ENCODE data around the gene CLEC12A. TPM values are rescaled to one million over a fixed set of nuclear protein-coding genes. Genes with fewer than 3 reads are reported as not detected.

CLEC12A gene
- polyA plus RNA-seq, 3 donors = 356 to 441 (median 412) TPM

DNA sequence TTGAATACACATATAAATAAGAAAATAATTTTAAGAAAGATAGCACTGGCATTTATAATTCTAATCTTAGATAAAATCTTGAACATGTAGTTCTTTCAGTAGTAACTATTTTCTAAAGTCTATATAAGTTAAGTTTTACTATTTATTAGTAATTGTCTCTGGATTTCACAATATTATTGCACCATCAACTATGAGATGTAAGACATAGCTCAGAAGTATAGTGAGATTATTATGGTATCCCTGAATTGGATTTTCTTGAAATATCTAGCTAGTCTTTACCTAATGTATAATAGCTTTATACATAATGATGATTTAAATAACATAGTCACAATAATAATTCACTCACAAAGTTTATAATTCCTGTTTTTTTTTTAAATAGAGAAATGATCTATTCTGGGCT lies 6.7 kb downstream of the CLEC12A start:
- Mint-ChIP-seq H3K4me3 (peak overlapping the region in 1 of 2 donors; percentile 36), H3K4me1 (peaks cover 73% of the 10 kb centered on the region), H3K9me3 (peaks cover 0 to 19% (median 7%) of the 10 kb centered on the region in 7 donors), H3K27ac (peak overlapping the region in 5 of 7 donors; percentile 53 to 77 (median 67)), H3K27me3 (ENCODE audit: low read depth in 3 of 3) (no peaks in the 10 kb centered on the region), H3K36me3 (peaks cover 87 to 92% of the 10 kb centered on the region in 2 donors)
- peak; percentile 25 to 75 (median 58) for DNase-seq
- H3K27me3 ChIP-seq (ENCODE audit: control insufficient read depth in 2 of 2, insufficient read depth in 2 of 2, low read length in 2 of 2) = no peaks in the 10 kb centered on the region
- H3K4me3 ChIP-seq (replicated peaks in 1 of 3; ENCODE audit: low read depth in 2 of 3, low read length in 3 of 3) = peak overlapping the region in 2 of 3 experiments; percentile 4 to 98
- peaks cover 58 to 79% of the 10 kb centered on the region in 2 donors for H3K4me1 ChIP-seq (ENCODE audit: control insufficient read depth in 1 of 2, insufficient read depth in 2 of 2, low read length in 2 of 2)
- peak overlapping the region in 1 of 2 donors; percentile 34 for H3K27ac ChIP-seq (ENCODE audit: low read depth in 1 of 2, low read length in 2 of 2)
- peak overlapping the region; percentile 72 for H3K4me2 ChIP-seq (replicated peaks; ENCODE audit: extremely low read depth, low read length, poor library complexity, severe bottlenecking)
- TF ChIP-seq CTCF (IDR thresholded peaks at IDR 0.05) = no peak
- intact Hi-C loops (cut with micrococcal nuclease) = loop anchor here (5.0 to 10.0 kb wide), 3 partner anchors 36 to 49 kb away; no protein-coding TSS in a partner anchor
- no peak overlapping the region for H3K9ac ChIP-seq (ENCODE audit: insufficient read depth, low read length, poor library complexity, severe bottlenecking)
- H3K9me3 ChIP-seq (replicated peaks in 1 of 2; ENCODE audit: control insufficient read depth in 1 of 2, insufficient read depth in 1 of 2, low read length in 2 of 2) = peaks cover 0 to 9% of the 10 kb centered on the region in 2 donors
- H3K36me3 ChIP-seq (replicated peaks in 1 of 2; ENCODE audit: control insufficient read depth in 1 of 2, insufficient read depth in 2 of 2, low read length in 2 of 2) = peaks cover 41 to 73% of the 10 kb centered on the region in 2 donors
- peaks cover 99% of the 10 kb centered on the region for H4K20me1 ChIP-seq (ENCODE audit: insufficient read depth, low read length)
- no peak overlapping the region for H2AFZ ChIP-seq (ENCODE audit: insufficient read depth, low read depth, low read length, poor library complexity, severe bottlenecking)
- peaks cover 100% of the 10 kb centered on the region for H3K79me2 ChIP-seq (ENCODE audit: insufficient read depth, low read length)

DNA sequence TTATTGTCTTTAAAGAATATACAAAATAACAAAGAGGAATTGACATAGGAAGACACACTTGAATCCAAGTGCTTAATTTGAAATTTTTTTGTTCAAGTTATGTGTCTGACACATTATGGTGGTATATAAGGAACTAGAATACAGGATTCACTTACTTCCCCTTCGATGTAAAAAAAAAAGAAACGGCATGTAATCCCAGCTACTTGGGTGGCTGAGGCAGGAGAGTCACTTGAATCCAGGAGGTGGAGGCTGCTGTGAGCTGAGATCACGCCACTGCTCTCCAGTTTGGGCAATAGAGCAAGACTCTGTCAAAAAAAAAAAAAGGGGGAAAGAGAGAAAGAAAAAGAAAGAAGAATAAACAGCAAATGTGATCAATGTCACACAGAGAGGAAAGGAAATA lies 8.9 kb downstream of the CLEC12A start:
- H3K36me3 Mint-ChIP-seq = peaks cover 84 to 93% of the 10 kb centered on the region in 2 donors
- H3K4me2 ChIP-seq (replicated peaks; ENCODE audit: extremely low read depth, low read length, poor library complexity, severe bottlenecking) = no peak overlapping the region
- H3K4me1 Mint-ChIP-seq = peaks cover 55% of the 10 kb centered on the region

More for the DNA sequence above, 8.9 kb downstream of the CLEC12A start:
- Histone ChIP-seq H3K4me1 (ENCODE audit: control insufficient read depth in 1 of 2, insufficient read depth in 2 of 2, low read length in 2 of 2) (peaks cover 46 to 61% of the 10 kb centered on the region in 2 donors), H3K4me3 (replicated peaks in 1 of 3; ENCODE audit: low read depth in 2 of 3, low read length in 3 of 3) (no peak overlapping the region), H3K27ac (ENCODE audit: low read depth in 1 of 2, low read length in 2 of 2) (peak overlapping the region; percentile 32 to 67), H3K9me3 (replicated peaks in 1 of 2; ENCODE audit: control insufficient read depth in 1 of 2, insufficient read depth in 1 of 2, low read length in 2 of 2) (peaks cover 0 to 9% of the 10 kb centered on the region in 2 donors), H3K36me3 (replicated peaks in 1 of 2; ENCODE audit: control insufficient read depth in 1 of 2, insufficient read depth in 2 of 2, low read length in 2 of 2) (peaks cover 63 to 89% of the 10 kb centered on the region in 2 donors), H3K79me2 (ENCODE audit: insufficient read depth, low read length) (peaks cover 97% of the 10 kb centered on the region), H2AFZ (ENCODE audit: insufficient read depth, low read depth, low read length, poor library complexity, severe bottlenecking) (no peak overlapping the region), H3K27me3 (ENCODE audit: control insufficient read depth in 2 of 2, insufficient read depth in 2 of 2, low read length in 2 of 2) (no peaks in the 10 kb centered on the region), H4K20me1 (ENCODE audit: insufficient read depth, low read length) (peaks cover 99% of the 10 kb centered on the region), H3K9ac (ENCODE audit: insufficient read depth, low read length, poor library complexity, severe bottlenecking) (no peak overlapping the region)
- intact Hi-C loops (cut with micrococcal nuclease) = no loop called here
- DNase-seq = peak in 2 of 3 donors; percentile 27 to 69
- Mint-ChIP-seq H3K9me3 (peaks cover 0 to 17% (median 6%) of the 10 kb centered on the region in 7 donors), H3K27me3 (ENCODE audit: low read depth in 3 of 3) (no peaks in the 10 kb centered on the region), H3K4me3 (no peak overlapping the region), H3K27ac (peak overlapping the region; percentile 66 to 92 (median 80))
- no peak for TF ChIP-seq CTCF (IDR thresholded peaks at IDR 0.05)
- WGBS (ENCODE audit: insufficient coverage) = no CpG with 5 or more reads among the region's 3 CpGs
